ENCODE results near the gene DDRGK1.

Gene DDRGK1

GRCh38 chr20:3150908-3151307 is 53.6 kb downstream of the DDRGK1 start:
- in situ Hi-C loops (cut with HindIII; ENCODE audit: low sequenced_read_pairs) = no loop called here
- no peak overlapping the region for H3K4me3 ChIP-seq (ENCODE audit: low read depth, low read length)
- no peak for TF ChIP-seq CTCF (IDR thresholded peaks at IDR 0.05; ENCODE audit: low read depth, low read length)
- DNase-seq (ENCODE audit: low read depth, low spot score) = no peak

DNA sequence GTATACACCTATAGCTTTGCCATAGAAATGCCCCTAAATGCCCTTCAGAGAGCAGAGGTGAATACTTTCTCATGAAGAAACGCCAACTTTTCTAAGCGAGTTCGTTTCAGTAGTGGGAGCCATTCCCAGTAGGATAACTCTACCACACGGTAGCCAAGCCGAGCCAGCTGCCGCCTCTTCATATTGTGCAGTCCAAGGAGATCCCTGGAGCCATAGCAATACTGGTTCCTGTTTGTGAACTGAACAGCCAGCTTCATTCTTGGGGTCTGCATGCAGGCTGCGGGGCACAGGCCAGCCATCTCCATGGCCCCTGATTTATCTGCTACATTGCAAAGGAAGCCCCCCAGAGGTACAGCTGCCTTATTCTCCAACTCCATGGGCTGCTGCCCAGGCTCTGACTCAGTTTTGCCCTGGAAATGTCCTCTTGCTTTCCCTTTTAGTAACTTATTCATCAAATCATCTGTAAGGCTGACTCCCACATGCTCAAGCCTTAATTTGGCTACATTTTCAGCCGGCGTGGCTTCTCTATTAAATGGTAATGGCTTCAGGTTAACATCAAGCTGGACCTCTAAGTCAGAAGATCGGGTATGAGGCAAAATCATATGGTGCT is 57.6 kb downstream of the DDRGK1 start:
- TF ChIP-seq CTCF (IDR thresholded peaks at IDR 0.05; ENCODE audit: low read depth, low read length) = no peak
- no peak for DNase-seq (ENCODE audit: low read depth, low spot score)
- no peak overlapping the region for H3K4me3 ChIP-seq (ENCODE audit: low read depth, low read length)
- in situ Hi-C loops (cut with HindIII; ENCODE audit: low sequenced_read_pairs) = no loop called here

DNA sequence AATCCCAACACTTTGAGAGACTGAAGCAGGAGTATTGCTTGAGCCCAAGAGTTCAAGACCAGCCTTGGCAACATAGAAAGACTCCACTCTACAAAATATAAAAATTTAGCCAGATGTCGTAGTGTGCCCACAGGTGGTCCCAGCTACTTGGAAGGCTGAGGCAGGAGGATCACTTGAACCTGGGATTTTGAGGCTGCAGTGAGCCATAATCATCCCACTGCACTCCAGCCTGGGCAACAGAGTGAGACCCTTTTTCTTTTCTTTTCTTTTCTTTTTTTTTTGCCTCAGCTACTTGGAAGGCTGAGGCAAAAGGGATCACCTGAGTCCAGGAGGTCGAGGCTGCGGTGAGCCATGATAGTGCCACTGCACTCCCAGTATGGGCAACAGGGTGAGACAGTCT is 62.7 kb downstream of the DDRGK1 start:
- no peak for TF ChIP-seq CTCF (IDR thresholded peaks at IDR 0.05; ENCODE audit: low read depth, low read length)
- H3K4me3 ChIP-seq (ENCODE audit: low read depth, low read length) = no peak overlapping the region
- no peak for DNase-seq (ENCODE audit: low read depth, low spot score)
- in situ Hi-C loops (cut with HindIII; ENCODE audit: low sequenced_read_pairs) = no loop called here
